NCI-H2227 (cell line): ENCODE data around the gene CCNYL1.
"Not testable (repeated sequence)": the region's sequence is repeated elsewhere in the genome, so short reads cannot be mapped to it uniquely, and the experiment has no call there.

Source experiments
- DNase-seq: peaks from one replicate; lab custom pipeline; 2025; ENCODE audit not compliant: unreplicated experiment; lab: John Stamatoyannopoulos, UW

CCNYL1 gene

DNA sequence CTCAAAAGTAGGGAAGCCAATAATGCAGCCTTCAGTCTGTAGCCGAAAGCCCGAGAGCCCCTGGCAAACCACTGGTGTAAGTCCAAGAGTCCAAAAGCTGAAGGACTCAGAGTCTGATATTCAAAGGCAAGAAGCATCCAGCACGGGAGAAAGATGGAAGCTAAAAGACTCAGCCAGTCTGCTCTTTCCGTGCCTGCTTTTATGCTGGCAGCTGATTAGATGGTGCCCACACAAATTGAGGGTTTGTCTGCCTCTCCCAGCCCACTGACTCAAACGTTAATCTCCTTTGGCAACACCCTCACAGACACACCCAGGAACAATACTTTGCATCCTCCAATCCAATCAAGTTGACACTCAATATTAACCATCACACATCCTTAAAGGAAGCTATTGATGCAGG lies 14.5 kb upstream of the CCNYL1 start:
- DNase-seq, result not testable (repeated sequence)

DNA sequence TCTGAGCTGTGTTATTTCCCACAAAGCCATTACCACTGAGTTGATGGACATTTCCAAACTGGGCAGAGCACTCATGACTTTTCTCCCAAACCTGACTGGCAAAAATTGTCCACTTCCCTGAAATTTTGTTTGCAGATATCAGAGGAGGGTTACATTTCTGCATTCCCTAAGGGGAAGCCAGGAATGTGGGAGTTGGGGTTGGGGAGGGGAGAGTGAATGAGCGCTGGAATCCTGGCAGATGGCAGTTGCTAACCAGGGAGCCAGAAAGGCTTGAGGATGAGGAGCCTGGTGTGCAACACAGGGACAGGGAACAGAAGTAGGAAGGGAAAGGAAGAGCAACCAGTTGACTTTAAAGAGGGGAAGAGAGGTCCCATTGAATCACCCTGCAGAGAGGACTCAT lies 14.0 kb upstream of the CCNYL1 start:
- no peak for DNase-seq

DNA sequence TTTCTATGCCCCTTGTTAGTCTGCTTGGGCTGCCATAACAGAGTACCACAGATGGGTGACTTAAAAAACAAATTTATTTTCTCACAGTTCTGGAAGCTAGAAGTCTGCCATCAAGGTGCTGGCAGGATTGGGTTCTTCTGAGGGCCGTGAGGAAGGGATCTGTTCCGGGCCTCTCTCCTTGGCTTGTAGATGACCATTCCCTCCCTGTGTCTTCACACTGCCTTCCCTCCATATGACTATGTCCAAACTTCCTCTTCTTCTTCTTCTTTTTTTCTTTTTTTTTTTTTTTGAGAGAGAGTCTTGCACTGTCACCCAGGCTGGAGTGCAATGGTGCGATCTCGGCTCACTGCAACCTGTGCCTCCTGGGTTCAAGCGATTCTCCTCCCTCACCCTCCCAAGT lies 13.1 kb upstream of the CCNYL1 start:
- DNase-seq, result no peak

DNA sequence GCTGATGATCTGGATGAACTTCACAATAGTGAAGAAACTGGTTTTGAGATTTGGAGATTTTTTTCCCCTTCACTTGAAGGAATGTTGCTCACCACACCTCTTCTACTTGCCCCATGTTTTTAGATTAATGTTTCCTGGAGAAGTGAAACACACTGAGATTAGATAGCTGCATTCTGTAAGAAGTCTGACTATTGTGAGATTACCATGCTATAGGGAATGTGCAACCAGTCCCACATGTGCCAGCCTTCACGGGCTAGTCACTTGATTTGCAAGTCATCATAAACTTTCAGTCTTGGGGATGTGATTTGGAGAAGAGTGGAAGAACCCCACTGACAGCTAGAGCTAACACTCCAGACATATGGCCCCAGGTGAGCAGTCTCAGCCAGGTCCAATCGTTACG lies 7.4 kb upstream of the CCNYL1 start:
- DNase-seq, result no peak

DNA sequence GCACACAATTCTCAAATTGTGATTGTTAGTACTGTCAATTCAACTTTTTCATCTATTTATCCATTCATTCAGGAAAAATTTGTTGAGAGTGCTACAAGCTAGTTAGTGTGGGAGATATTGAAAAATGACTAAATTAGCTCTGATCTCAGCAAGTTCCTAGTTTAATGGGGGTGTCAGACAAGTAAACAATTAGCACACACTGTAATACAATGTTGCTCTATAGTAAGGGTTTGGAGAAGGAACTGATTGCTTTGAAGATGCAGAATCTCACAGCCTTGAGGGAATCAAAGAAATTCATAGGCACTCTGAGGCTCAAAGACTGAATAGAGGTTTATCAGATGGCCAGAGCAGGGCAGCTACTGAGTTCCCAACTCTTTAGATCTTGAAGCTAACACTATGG lies 6.8 kb upstream of the CCNYL1 start:
- DNase-seq, result no peak

DNA sequence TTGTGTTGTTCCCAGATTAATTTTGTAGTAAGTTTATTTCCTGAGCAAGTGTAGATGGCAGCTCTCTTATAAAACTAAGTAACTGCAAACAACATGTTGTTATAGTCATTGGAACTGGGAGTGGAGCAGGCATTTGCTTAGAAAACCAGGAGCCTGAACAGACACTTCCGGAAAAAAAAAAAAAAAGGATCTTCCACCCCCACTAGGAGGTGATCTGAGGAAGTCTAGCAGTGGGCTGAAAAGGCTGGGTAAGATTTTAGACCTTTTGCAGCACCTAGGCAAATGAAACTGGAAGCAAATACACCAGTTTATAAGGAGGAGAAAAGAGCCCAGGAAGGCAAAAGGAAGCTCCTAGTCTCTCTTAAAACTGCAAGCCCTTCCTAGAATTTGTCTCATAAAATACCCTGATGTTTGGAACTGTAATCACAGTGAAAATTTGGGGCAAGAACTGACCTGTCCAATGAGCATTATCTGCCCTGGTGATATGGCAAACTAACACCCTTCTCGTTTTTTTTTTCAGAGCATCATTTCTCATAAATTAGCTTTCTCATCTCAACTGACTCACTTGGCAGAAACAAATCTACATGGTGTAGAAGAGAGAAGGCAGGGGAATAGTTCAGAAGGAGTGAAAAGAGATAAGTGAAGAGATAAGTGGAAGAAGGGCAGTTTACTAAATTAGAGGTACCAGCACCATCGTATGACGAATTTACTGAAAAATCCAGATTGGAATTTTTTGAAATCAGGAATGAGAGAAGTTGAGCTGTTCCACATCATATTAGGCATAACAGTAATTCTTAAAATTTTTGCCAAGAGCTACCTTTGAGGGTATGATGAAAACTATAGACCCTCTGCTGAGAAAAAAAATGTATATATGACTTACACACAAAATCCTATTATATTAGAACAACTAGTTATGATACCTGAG lies 4.2 kb upstream of the CCNYL1 start:
- DNase-seq, result peak; percentile 50

DNA sequence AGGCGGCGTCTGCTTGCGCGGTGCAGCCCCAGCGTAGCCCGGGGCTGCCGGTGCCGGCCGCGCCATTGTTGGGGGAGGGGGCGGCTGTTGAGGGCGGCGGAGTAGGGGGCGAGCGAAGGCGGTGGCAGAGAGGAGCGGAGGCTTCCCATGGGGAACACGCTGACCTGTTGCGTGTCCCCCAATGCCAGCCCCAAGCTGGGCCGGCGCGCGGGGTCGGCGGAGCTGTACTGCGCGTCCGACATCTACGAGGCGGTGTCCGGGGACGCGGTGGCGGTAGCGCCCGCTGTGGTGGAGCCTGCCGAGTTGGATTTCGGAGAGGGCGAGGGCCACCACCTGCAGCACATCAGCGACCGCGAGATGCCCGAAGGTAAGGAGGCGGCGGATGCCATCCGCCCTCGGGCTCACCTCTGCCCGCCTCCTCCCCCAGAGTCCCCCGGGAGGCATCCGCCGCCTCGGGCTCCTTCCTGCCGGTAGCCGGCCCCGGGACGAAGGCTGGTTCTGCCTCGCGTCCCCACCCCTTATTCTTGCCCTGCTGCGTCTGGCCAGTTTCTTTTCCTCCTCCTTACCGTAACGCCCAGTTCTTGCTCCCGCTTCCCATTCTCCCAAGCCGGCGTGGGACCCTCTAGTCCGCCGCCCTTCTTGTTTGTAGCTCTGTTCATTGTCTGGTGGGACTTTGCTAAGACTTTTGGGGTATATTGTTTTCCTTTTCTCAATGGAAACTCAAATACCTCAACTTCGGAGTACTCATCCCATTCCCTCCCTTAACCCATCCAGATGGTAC lies 500 bp downstream of the CCNYL1 start:
- peak; percentile 78 for DNase-seq

DNA sequence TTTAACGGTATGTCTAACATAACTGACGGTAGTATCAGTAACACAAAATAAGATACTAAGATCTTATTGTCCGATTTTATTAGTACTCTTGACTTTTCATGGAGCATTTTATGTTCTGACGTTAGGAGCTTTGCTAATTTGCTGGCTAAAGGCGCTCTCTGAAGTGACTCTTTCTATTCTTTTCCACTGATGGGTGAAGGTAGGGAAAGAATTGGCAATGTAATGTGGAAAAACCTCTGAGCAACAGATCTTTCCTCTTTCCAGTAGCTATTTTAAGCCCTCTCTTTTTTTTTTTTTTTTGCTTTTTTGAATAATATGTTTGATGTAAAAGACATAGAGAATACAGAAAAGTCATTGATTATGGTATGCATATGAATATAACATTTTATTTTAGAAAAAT lies 4.6 kb downstream of the CCNYL1 start:
- no peak for DNase-seq

DNA sequence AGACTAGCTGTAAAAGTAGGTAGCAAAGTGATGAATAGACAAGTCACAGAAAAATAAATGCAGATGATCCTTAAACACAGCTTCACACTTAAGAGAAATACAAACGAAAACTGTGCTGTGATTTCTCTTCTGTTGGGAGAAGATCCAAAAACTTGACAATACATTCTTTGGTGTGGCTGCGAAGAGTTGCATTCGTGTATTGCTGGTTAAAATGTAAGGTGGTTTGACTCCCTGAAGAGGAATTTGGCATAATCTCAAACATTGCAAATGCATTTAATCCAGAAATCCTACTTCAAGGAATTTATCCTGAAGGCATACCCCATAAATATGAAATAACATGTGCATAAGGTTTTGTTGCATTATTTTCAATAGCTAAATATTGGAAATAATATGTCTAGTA lies 7.1 kb downstream of the CCNYL1 start:
- no peak for DNase-seq

DNA sequence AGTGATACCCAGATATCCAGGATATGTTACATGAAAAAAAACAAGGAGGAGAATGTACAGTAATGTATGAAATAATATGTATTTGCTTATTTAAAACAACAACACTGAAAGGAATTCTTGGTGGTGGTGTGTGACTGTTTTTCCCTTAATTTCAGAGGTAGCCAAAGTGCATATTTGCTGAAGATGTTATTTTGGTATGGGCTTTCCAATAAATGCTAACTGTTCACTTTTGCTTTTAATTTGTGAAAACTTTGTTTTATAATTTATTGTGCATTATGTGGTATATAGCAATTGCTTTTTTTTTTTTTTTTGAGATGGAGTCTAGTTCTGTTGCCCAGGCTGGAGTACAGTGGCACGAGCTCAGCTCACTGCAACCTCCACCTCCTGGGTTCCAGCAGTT lies 7.6 kb downstream of the CCNYL1 start:
- no peak for DNase-seq

DNA sequence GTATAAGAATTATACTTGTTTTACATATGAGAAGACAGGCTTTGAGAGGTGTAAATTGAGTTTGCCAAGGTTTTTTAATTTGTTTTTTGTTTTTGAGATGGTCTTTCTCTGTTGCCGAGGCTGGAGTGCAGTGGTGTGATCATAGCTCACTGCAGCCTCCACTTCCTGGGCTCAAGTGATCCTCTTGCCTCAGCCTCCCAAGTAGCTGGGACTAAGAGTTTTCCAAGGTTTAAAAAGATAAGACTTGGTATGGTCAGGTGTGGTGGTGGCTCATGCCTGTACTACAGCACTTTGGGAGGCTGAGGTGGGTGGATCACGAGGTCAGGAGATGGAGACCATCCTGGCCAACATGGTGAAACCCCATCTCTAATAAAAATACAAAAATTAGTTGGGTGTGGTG lies 8.2 kb downstream of the CCNYL1 start:
- not testable (repeated sequence) for DNase-seq

DNA sequence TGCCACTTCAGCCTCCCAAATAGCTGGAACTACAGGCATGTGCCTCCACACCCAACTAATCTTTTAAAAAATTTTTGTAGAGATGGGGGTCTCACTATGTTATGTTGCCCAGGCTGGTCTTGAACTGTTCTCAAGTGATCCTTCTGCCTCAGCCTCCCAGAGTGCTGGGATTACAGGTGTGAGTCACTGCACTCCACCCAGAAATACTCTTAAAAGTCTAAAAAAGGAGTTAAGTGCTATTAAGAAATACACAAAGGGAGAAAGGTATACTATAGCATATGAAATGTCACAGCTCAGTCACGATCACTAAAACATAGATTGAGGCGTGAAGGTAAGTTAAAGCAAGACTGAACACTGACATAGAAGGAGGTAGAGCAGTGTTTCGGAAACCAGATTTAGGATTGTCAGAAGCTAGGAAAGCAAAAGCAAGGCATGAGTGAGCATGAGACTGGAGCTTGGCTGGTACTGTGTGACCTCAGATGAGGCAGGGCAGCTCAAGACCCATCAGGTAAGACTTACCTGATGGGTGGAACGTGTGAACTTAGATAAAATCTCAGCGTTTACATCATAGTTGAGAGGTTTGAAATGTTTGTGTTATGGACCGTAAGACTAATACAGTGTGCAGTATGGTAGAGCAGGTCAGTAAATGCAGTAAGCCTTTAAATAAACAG lies 9.2 kb downstream of the CCNYL1 start:
- DNase-seq, result no peak

DNA sequence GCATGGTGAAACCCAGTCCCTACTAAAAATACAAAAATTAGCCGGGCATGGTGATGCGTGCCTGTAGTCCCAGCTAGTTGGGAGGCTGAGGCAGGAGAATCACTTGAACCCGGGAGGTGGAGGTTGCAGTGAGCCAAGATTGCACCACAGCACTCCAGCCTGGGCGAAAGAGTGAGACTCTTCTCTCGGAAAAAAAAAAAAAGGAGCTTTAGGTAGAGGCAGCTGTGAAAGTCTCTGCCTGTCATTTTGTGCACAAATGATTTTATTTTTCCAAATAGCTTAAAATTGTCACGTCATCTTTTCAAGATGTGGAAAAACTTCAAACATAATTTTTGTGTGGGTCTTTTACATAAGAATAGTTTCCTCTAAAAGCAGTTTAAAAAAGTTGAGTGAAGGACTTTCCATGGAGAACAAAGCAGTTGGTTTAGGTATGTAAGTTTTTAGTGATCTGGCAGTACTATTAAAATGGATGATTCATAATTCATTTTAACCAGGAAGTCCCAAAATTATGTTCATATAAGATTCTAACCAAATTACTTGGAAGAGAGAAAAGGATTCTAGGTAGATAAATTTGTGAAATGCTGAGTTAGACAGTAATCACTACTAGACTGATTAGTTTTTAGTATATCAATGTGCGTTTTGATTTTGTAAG lies 11.5 kb downstream of the CCNYL1 start:
- DNase-seq, result no peak

DNA sequence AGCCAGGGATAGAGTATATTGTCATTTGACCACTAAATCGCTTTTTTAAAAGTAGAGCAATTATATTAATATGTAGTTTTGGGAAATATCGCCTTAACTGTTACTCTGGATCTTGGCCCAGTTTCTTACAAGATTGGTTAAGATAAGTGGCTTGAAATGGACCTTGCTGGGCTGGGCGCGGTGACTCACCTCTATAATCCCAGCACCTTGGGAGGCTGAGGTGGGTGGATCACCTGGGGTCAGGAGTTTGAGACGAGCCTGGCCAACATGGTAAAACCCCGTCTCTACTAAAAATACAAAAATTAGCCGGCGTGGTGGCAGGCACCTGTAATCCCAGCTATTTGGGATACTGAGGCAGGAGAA lies 12.0 kb downstream of the CCNYL1 start:
- not testable (repeated sequence) for DNase-seq

DNA sequence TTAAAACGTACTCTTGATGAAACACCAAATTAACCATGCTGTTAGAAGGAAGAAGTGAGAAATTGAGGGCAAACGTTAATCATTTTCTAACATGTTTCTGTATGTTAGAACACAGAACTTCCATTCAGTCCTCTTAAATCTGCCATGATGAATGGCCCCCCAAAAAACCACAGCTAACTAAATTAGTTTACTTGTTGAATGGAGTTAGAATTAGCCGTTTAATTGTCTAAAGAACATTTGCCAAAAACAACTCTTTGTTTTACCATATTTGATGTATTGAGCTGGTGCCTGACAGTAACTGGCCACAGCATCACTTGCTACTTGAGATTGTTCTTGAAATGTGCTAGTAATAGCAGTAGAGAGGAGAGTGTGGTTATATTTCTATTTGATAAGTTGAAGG lies 12.7 kb downstream of the CCNYL1 start:
- DNase-seq, result no peak

DNA sequence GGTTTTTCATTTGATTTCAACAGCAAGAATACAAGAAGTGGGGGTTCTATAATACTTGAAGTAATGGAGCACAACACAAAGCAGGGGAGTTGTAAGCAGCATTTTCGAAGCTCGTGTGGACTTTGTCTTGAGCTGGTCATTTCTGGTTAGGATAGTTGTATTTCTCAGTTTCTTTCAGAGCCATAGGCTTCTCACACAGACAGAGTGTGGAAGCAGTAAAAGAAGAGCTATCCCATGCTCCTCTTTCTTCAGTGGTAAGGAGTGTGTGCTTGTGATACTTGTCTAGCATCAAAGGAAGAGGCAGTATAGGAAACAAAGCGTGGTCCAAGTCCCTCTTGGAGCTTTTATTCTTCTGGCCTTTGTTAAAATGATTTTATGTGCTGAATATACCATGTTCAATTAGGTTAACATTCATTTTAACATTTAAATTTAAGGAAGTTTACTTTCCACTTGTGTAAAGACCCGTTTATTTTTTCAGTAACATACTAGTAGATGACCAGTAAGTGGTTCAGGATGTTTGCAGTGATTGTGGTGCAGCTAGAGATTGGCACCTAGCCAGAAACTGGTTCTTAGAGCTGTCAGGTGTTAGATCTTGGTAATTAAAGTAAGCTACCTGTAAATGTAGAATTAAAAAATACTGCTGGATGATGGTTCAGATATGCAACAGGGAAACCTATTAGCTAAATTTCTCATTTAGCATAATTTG lies 14.6 kb downstream of the CCNYL1 start:
- DNase-seq, result peak; percentile 53

DNA sequence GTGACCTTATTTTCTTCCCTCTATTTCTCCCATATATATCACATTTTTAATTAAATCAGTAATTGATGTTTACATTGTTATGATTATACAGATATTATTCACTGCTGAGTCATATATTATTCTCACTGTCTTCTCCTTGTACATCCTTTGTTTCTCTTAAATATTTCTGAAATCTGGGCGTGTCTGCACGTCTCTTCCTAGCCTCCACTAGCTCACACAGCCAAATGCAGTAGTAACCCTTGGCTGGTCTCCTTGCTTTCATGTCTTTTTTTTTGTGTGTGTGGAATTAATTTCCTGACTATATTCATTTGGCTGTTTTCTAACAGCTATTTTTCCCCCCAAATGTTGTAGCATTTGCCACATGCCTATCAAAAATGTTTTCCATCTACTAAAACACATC lies 15.8 kb downstream of the CCNYL1 start:
- no peak for DNase-seq

DNA sequence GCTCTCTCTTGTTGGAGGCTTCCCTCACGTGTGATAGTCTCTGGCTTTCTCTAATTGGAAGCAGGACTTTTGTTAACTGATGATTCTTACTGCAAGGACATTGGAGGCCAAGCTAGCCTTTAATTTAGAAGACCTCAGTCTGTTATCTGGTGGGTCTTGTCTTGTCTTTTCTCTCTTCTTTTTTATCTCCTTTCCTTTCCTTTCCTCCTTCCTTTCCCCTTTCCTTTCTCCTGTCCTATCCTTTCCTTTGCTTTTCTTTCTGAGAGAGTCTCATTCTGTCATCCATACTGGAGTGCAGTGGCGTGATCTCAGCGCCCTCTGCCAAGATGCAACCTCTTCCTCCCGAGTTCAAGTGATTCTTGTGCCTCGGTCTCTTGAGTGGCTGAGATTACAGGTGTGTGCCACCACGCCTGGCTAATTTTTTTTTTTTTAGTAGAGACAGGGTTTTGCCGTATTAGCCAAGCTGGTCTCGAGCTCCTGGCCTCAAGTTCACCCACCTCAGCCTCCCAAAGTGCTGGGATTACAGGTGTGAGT lies 18.1 kb downstream of the CCNYL1 start:
- no peak for DNase-seq

DNA sequence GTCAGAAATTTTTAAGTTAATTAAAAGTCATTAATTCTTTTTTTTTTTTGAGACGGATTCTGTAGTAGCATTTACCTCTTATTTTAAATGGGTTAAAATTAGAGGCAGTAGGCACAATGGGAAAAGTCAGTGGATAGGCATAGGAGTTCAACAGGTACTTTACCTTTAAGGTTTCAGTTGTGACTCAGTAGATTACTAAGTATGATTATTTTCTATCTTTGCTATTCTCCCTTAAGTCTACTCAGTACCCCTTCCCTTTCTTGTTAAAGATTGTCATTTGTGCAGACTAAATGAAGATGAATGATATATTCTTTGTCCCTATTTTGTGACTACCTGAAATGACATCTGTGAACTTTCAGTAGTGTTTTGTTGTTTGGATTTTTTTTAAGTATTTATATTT lies 19.7 kb downstream of the CCNYL1 start:
- no peak for DNase-seq

DNA sequence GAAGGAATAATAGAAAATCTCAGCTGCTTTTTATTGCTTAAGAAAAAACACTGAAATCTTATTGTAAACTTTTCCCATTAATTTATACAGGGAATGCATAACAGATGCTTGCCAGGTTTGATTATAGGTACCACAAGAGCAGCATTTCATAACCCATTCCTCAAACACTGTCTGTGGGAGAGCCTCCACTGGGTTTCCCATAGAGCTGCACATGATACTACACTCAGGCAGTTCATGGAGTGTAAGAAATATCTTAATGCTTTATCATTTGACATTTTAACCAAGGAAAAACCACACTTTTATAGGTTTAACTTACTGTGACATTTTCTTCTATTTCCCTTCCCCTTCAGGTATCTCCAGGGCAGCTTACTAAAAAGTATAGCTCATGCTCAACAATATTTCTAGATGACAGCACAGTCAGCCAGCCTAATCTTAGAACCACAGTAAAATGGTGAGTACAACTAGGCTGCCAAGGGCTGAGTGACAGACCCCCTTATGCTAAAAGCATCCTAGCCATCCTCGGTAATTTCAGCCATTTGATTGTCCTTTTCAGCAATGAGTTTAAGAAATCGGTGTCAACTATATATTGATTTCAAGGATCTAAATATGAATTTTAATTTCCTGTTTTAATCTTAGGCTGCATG lies 22.3 kb downstream of the CCNYL1 start:
- no peak for DNase-seq
